Fibroblast of skin of left quadriceps (primary cell): ENCODE measurements around the gene GAMT.
"Not testable (repeated sequence)": the region's sequence is repeated elsewhere in the genome, so short reads cannot be mapped to it uniquely, and the experiment has no call there.

Source experiments
- DNase-seq, 2 experiments: peaks; one replicate each; pipeline ENCODE4 v3.0.0-alpha.2; 2013; ENCODE audit warnings: low read depth in 2 of 2

Gene GAMT

GRCh38 chr19:1401138-1401888 is at the start of gene GAMT:
Gene GAMT, minus strand, starts transcription at chr19:1401542. Its CDS starts 66 bp downstream, at chr19:1401476.
- DNase-seq = no peak

GRCh38 chr19:1449467-1450442 is 48.4 kb upstream of the GAMT start, which contains the start of gene APC2:
Gene APC2, plus strand, starts transcription at chr19:1450121. Its CDS starts 2,881 bp downstream, at chr19:1453002.
- DNase-seq = peak; percentile 24 to 36

GRCh38 chr19:1447944-1448343 is 46.6 kb upstream of the GAMT start:
- DNase-seq = no peak

- DNase-seq = no peak
Measured at GRCh38 chr19:1447504-1447903, 46.2 kb upstream of the GAMT start.

- DNase-seq = no peak
Measured at GRCh38 chr19:1446713-1447481, 45.6 kb upstream of the GAMT start.

- DNase-seq = no peak
Measured at GRCh38 chr19:1445932-1446712, 44.8 kb upstream of the GAMT start.

- DNase-seq = no peak
Measured at GRCh38 chr19:1445185-1445931, 44.0 kb upstream of the GAMT start.

GRCh38 chr19:1441677-1442438 is 40.5 kb upstream of the GAMT start:
- DNase-seq = no peak

- DNase-seq = no peak
Measured at GRCh38 chr19:1441022-1441426, 39.7 kb upstream of the GAMT start.

- no peak for DNase-seq
Measured at GRCh38 chr19:1440418-1440801, 39.1 kb upstream of the GAMT start.

- DNase-seq = not testable (repeated sequence)
Measured at GRCh38 chr19:1439525-1440417, 38.4 kb upstream of the GAMT start.

GRCh38 chr19:1438933-1439354 is 37.6 kb upstream of the GAMT start:
- no peak for DNase-seq

- DNase-seq = peak; percentile 82 to 83
Measured at GRCh38 chr19:1438035-1438932, 36.9 kb upstream of the GAMT start, which contains the start of gene RPS15. Gene RPS15, plus strand, starts transcription at chr19:1438396. Its CDS starts 30 bp downstream, at chr19:1438426.

- DNase-seq = no peak
Measured at GRCh38 chr19:1437609-1438008, 36.3 kb upstream of the GAMT start.

- DNase-seq = no peak
Measured at GRCh38 chr19:1435378-1435989, 34.1 kb upstream of the GAMT start.

- DNase-seq = no peak
Measured at GRCh38 chr19:1434577-1435060, 33.3 kb upstream of the GAMT start.

- no peak for DNase-seq
Measured at GRCh38 chr19:1434040-1434366, 32.7 kb upstream of the GAMT start.
